Hippocampal formation (tissue), 2 donors: ENCODE results near the gene REC8.
"Not testable (repeated sequence)": the region's sequence is repeated elsewhere in the genome, so short reads cannot be mapped to it uniquely, and the experiment has no call there.

Experiments used
- DNase-seq, 2 donors: peaks; one replicate each; lab custom pipeline; 2025; lab: John Stamatoyannopoulos, UW

The REC8 gene

GRCh38 chr14:24183014-24183481 lies 11.2 kb downstream of the REC8 start:
- no peak for DNase-seq

GRCh38 chr14:24184104-24184970 lies 12.5 kb downstream of the REC8 start:
- DNase-seq: no peak

GRCh38 chr14:24185026-24185425 lies 13.1 kb downstream of the REC8 start:
- no peak for DNase-seq

- DNase-seq: no peak
These were observed 13.9 kb downstream of the REC8 start for GRCh38 chr14:24185741-24186140.

GRCh38 chr14:24186831-24187538 lies 15.1 kb downstream of the REC8 start:
- no peak for DNase-seq

GRCh38 chr14:24187539-24187915 lies 15.6 kb downstream of the REC8 start:
- DNase-seq: no peak

GRCh38 chr14:24188251-24189058 lies 16.6 kb downstream of the REC8 start, which contains the start of gene IPO4:
IPO4 (minus strand) TSS chr14:24188816; CDS start chr14:24188787, 29 bp downstream.
- DNase-seq: peak; percentile 93 to 95

- DNase-seq: no peak
These were observed 17.1 kb downstream of the REC8 start for GRCh38 chr14:24189059-24189375.

- no peak for DNase-seq
These were observed 17.6 kb downstream of the REC8 start for GRCh38 chr14:24189460-24189859.

- no peak for DNase-seq
These were observed 18.5 kb downstream of the REC8 start for GRCh38 chr14:24190416-24190815.

- no peak for DNase-seq
These were observed 21.1 kb downstream of the REC8 start for GRCh38 chr14:24192933-24193332.

GRCh38 chr14:24194186-24194872 lies 22.4 kb downstream of the REC8 start:
- DNase-seq: no peak

- DNase-seq: no peak
These were observed 22.9 kb downstream of the REC8 start for GRCh38 chr14:24194873-24195185.

- DNase-seq: peak; percentile 74 to 76
These were observed 23.5 kb downstream of the REC8 start, which contains the start of gene TM9SF1 for GRCh38 chr14:24195186-24196070. TM9SF1 (minus strand) TSS chr14:24195441; CDS start chr14:24195019, 422 bp downstream.

- no peak for DNase-seq
These were observed 24.5 kb downstream of the REC8 start for GRCh38 chr14:24196071-24197055.

GRCh38 chr14:24197056-24197450 lies 25.2 kb downstream of the REC8 start:
- DNase-seq: no peak

- no peak for DNase-seq
These were observed 27.1 kb downstream of the REC8 start for GRCh38 chr14:24198814-24199524.

- not testable (repeated sequence) for DNase-seq
These were observed 30.7 kb downstream of the REC8 start for GRCh38 chr14:24202538-24202937.
